H1 (cell line): Measurements from ENCODE around the gene TEX55. TPM values are rescaled to one million over a fixed set of nuclear protein-coding genes. Genes with fewer than 3 reads are reported as not detected.

Experiments used
- ATF3 ChIP-seq: IDR thresholded peaks from 2 replicates; pipeline ENCODE4 v1.6.1; 2011; ENCODE audit warnings: low read depth, mild to moderate bottlenecking, low read length; ENCODE audit not compliant: insufficient read depth
- BACH1 ChIP-seq: IDR thresholded peaks from 2 replicates; pipeline ENCODE4 v1.6.1; 2012; ENCODE audit warnings: low read length, improper control_type of control experiment
- CBX5 ChIP-seq: fragments of 300-800, 300-1000 bp; sonication (generic); IDR thresholded peaks from 2 replicates; pipeline ENCODE4 v1.7.1; 2016; ENCODE audit warnings: antibody characterized with exemption, low read length, low read depth
- CHD7 ChIP-seq: fragments of 300-600 bp; sonication (generic); IDR thresholded peaks from 2 replicates; pipeline ENCODE4 v1.7.1; 2012; ENCODE audit warnings: low read length, moderate library complexity, mild to moderate bottlenecking, inconsistent platforms; ENCODE audit not compliant: insufficient replicate concordance
- EP300 ChIP-seq, 2 experiments: IDR thresholded peaks; 1 replicate in 1 of 2; 2 replicates in 1 of 2; pipeline ENCODE4 v1.6.1; 2011 to 2012; ENCODE audit warnings: low read depth in 2 of 2, low read length in 2 of 2, mild to moderate bottlenecking in 2 of 2, borderline replicate concordance in 1 of 2, inconsistent platforms in 1 of 2, moderate library complexity in 1 of 2
- FOSL1 ChIP-seq: IDR thresholded peaks from 2 replicates; pipeline ENCODE4 v1.6.1; 2011; ENCODE audit warnings: mild to moderate bottlenecking, low read depth, low read length, moderate library complexity; ENCODE audit not compliant: insufficient read depth
- RAD21 ChIP-seq, 2 experiments: IDR thresholded peaks in 1 of 2; conservative IDR thresholded peaks in 1 of 2; 2 replicates each; pipeline ENCODE4 v1.6.1; 2011; ENCODE audit warnings: low read depth in 2 of 2, low read length in 2 of 2, improper control_type of control experiment in 1 of 2, inconsistent platforms in 1 of 2, mild to moderate bottlenecking in 1 of 2, moderate library complexity in 1 of 2
- RNF2 ChIP-seq: fragments of 200-900, 300-1000 bp; sonication (generic); IDR thresholded peaks from 2 replicates; pipeline ENCODE4 v1.7.1; 2016; ENCODE audit warnings: borderline replicate concordance, low read depth, mild to moderate bottlenecking, antibody characterized with exemption, low read length; ENCODE audit not compliant: poor library complexity, severe bottlenecking; ENCODE audit errors: missing control alignments
- TAF7 ChIP-seq: optimal IDR thresholded peaks from 2 replicates; pipeline ENCODE3; 2011; ENCODE audit warnings: low read depth, mild to moderate bottlenecking, inconsistent platforms, low read length, moderate library complexity, borderline replicate concordance
- TEAD4 ChIP-seq: IDR thresholded peaks from 2 replicates; pipeline ENCODE4 v1.6.1; 2012; ENCODE audit warnings: low read depth, low read length, inconsistent platforms, mixed read lengths
- polyA plus RNA-seq, 7 experiments: library from polyadenylated mRNA; depleted of rRNA in 3 of 7; stranded (reverse) in 5 of 7; unstranded in 2 of 7; fragments of >200 nt in 5 of 7; fragments of 200-250 nt in 2 of 7; gene quantifications; 1 replicate in 5 of 7; 2 replicates in 1 of 7; 4 replicates in 1 of 7; pipeline versions ENCODE4 v1.2.1 to v1.2.3, GENCODE V29; 2011 to 2013; ENCODE audit warnings: missing spikeins in 2 of 7, mixed read lengths in 2 of 7
- total RNA-seq: library from RNA; stranded (reverse); fragmentation: NEBNext Ultra II Directional; extraction: Animal tissue kit (Norgen Biotek cat#: 25700); gene quantifications from 2 replicates; pipeline ENCODE4 v1.2.1, GENCODE V29; 2021

TEX55 gene
- total and polyA plus RNA-seq, 2 of the 8 experiments (the other 6 are each of a cell fraction or from before 2014, with no cell fraction given), result not detected

- no peak for TF ChIP-seq CHD7
- no peak for TF ChIP-seq RAD21 (IDR thresholded peaks at IDR 0.05 in 1 of 2, conservative IDR thresholded peaks at IDR 0.05 in 1 of 2; ENCODE audit: low read depth in 2 of 2, low read length in 2 of 2)
- no peak for TF ChIP-seq RNF2
- no peak for TF ChIP-seq FOSL1
- no peak for TF ChIP-seq TEAD4
- TF ChIP-seq CBX5, result no peak
- TF ChIP-seq EP300 (IDR thresholded peaks at IDR 0.05; ENCODE audit: borderline replicate concordance in 1 of 2, low read depth in 2 of 2, low read length in 2 of 2), result no peak
- no peak for TF ChIP-seq ATF3
- TF ChIP-seq TAF7, result no peak
- no peak for TF ChIP-seq BACH1
Observed at GRCh38 chr3:119187266-119187665, 41.3 kb downstream of the TEX55 start (continued).
